ENCODE results near the gene IKZF3.

GRCh38 chr17:39767147-39767546 is 97.0 kb downstream of the IKZF3 start:
- TF ChIP-seq EZH2 (IDR thresholded peaks at IDR 0.05; ENCODE audit: borderline replicate concordance, insufficient read depth, low read length, poor library complexity, severe bottlenecking) (no peak), CTCF (IDR thresholded peaks at IDR 0.05; ENCODE audit: poor library complexity, severe bottlenecking) (no peak), TAF1 (IDR thresholded peaks at IDR 0.05; ENCODE audit: low read depth) (no peak)

All from neural cell (in vitro differentiated cells).